HCT116 (cell line): ENCODE data around the gene ZNF749. TPM values are rescaled to one million over a fixed set of nuclear protein-coding genes. Genes with fewer than 3 reads are reported as not detected.

Experiments
- ATAC-seq: fragments of 200-7000 bp; cut with Tn5 transposase; 2 replicates; pipeline ENCODE4 v1.9.1; 2020; ENCODE audit warnings: mild to moderate bottlenecking, moderate library complexity
- BruUV-seq: library from RNA; stranded (reverse); fragments of 400-500 nt; replicated peaks from 2 replicates; lab custom pipeline; 2021; lab: Mats Ljungman, UMichigan
- CTCF ChIA-PET: fragments of 300-600 bp; sonication (Branson Sonifier 250); formaldehyde crosslinking; loops from one replicate; lab custom pipeline; 2021; ENCODE audit warnings: antibody characterized with exemption; lab: Charles Lee
- POLR2A ChIA-PET: fragments of 300-600, 350-600 bp; sonication (Branson Sonifier 250); formaldehyde crosslinking; loops from one replicate; lab custom pipeline; 2021; ENCODE audit warnings: antibody characterized with exemption; lab: Charles Lee
- RAD21 ChIA-PET, 2 experiments: fragments of 300-600 bp; sonication (Branson Sonifier 250); formaldehyde crosslinking; loops; one replicate each; lab custom pipeline; 2023; ENCODE audit warnings: low total read pairs in 2 of 2; ENCODE audit not compliant: uncharacterized antibody in 2 of 2, unreplicated experiment in 2 of 2, low non-redundant PET in 1 of 2; lab: Charles Lee
- DNase-seq: peaks from one replicate; pipeline ENCODE4 v3.0.0-alpha.2; 2010; ENCODE audit warnings: low read depth, low spot score
- H2AFZ ChIP-seq: fragments of 200-600 bp; shearing (Covaris generic), sonication (generic); 2 replicates; pipeline ENCODE4 v1.6.1; 2017; ENCODE audit warnings: low read depth, mixed run types, mixed read lengths, antibody characterized with exemption, low read length; ENCODE audit not compliant: poor library complexity, severe bottlenecking
- H3K27ac ChIP-seq: 2 replicates; pipeline ENCODE4 v1.5.1; 2012; ENCODE audit warnings: low read depth, low read length
- H3K27me3 ChIP-seq: fragments of 200-600 bp; sonication (generic); 2 replicates; pipeline ENCODE4 v1.6.1; 2016; ENCODE audit warnings: mixed run types, low read length, mixed read lengths; ENCODE audit not compliant: insufficient read depth
- H3K36me3 ChIP-seq, 2 experiments: fragments of 200-500 bp in 1 of 2; fragments of 200-600 bp in 1 of 2; sonication (Bioruptor generic) in 1 of 2; sonication (generic) in 1 of 2; 2 replicates each; pipeline versions ENCODE4 v1.5.1 to v1.6.1; 2014 to 2016; ENCODE audit warnings: low read length in 2 of 2, inconsistent platforms in 1 of 2, mixed read lengths in 1 of 2, mixed run types in 1 of 2; ENCODE audit not compliant: insufficient read depth in 2 of 2, control insufficient read depth in 1 of 2
- H3K4me1 ChIP-seq, 2 experiments: fragments of 200-600 bp in 1 of 2; sonication (generic) in 1 of 2; 2 replicates each; pipeline versions ENCODE4 v1.5.1 to v1.6.1; 2012 to 2017; ENCODE audit warnings: low read length in 2 of 2, inconsistent platforms in 1 of 2, mild to moderate bottlenecking in 1 of 2, mixed read lengths in 1 of 2, mixed run types in 1 of 2, moderate library complexity in 1 of 2; ENCODE audit not compliant: insufficient read depth in 2 of 2, control insufficient read depth in 1 of 2
- H3K4me2 ChIP-seq: fragments of 200-600 bp; sonication (generic); 2 replicates; pipeline ENCODE4 v1.6.1; 2017; ENCODE audit warnings: mixed run types, low read length, mixed read lengths
- H3K4me3 ChIP-seq, 2 experiments: fragments of 200-600 bp in 1 of 2; sonication (generic) in 1 of 2; replicated peaks in 1 of 2; 2 replicates each; pipeline ENCODE4 v1.5.1; 2011 to 2016; ENCODE audit warnings: low read length in 2 of 2, control low read depth in 1 of 2, low read depth in 1 of 2, mild to moderate bottlenecking in 1 of 2, mixed read lengths in 1 of 2, mixed run types in 1 of 2
- H3K79me2 ChIP-seq: fragments of 200-600 bp; sonication (generic); 2 replicates; pipeline ENCODE4 v1.6.1; 2017; ENCODE audit warnings: mild to moderate bottlenecking, mixed run types, low read length, moderate library complexity, mixed read lengths; ENCODE audit not compliant: insufficient read depth
- H3K9ac ChIP-seq: fragments of 200-600 bp; sonication (generic); 2 replicates; pipeline ENCODE4 v1.6.1; 2016; ENCODE audit warnings: low read length, mixed read lengths
- H3K9me2 ChIP-seq: fragments of 200-600 bp; sonication (generic), shearing (Covaris generic); 2 replicates; pipeline ENCODE4 v1.6.1; 2017; ENCODE audit warnings: mixed run types, mild to moderate bottlenecking, moderate library complexity; ENCODE audit not compliant: insufficient read depth
- H3K9me3 ChIP-seq, 2 experiments: fragments of 200-500 bp in 1 of 2; fragments of 200-600 bp in 1 of 2; sonication (Bioruptor generic) in 1 of 2; sonication (generic) in 1 of 2; 2 replicates each; pipeline ENCODE4 v1.6.1; 2014 to 2017; ENCODE audit warnings: low read length in 2 of 2, mixed read lengths in 2 of 2, inconsistent platforms in 1 of 2, low read depth in 1 of 2, mild to moderate bottlenecking in 1 of 2, mixed run types in 1 of 2, moderate library complexity in 1 of 2; ENCODE audit not compliant: control insufficient read depth in 1 of 2, insufficient read depth in 1 of 2
- H4K20me1 ChIP-seq: fragments of 200-600 bp; sonication (generic), shearing (Covaris generic); 2 replicates; pipeline ENCODE4 v1.6.1; 2017; ENCODE audit warnings: mixed run types, mild to moderate bottlenecking, moderate library complexity; ENCODE audit not compliant: insufficient read depth
- CBX3 ChIP-seq: IDR thresholded peaks from 2 replicates; pipeline ENCODE4 v1.6.1; 2012; ENCODE audit warnings: low read depth
- CEBPB ChIP-seq: IDR thresholded peaks from 2 replicates; pipeline ENCODE4 v1.6.1; 2012; ENCODE audit warnings: low read depth
- CTCF ChIP-seq, 3 experiments: fragments of 200-600 bp in 1 of 3; sonication (generic) in 1 of 3; IDR thresholded peaks in 2 of 3; conservative IDR thresholded peaks in 1 of 3; 2 replicates each; pipeline ENCODE4 v1.5.1; 2012 to 2017; ENCODE audit warnings: low read depth in 2 of 3, low read length in 2 of 3, antibody characterized with exemption in 1 of 3, borderline replicate concordance in 1 of 3, control low read depth in 1 of 3, mild to moderate bottlenecking in 1 of 3, mixed read lengths in 1 of 3, mixed run types in 1 of 3, moderate library complexity in 1 of 3; ENCODE audit not compliant: insufficient read depth in 1 of 3
- EGR1 ChIP-seq: IDR thresholded peaks from 2 replicates; pipeline ENCODE4 v1.6.1; 2012; ENCODE audit warnings: low read depth
- EZH2 ChIP-seq: fragments of 200-600 bp; sonication (generic); IDR thresholded peaks from 2 replicates; pipeline ENCODE4 v1.6.1; 2017; ENCODE audit warnings: antibody characterized with exemption, mixed run types
- EZH2phosphoT487 ChIP-seq: fragments of 200-600 bp; IDR thresholded peaks from 2 replicates; pipeline ENCODE4 v1.6.1; 2018; ENCODE audit warnings: antibody characterized with exemption, borderline replicate concordance
- FOSL1 ChIP-seq: IDR thresholded peaks from 2 replicates; pipeline ENCODE4 v1.6.1; 2012; ENCODE audit warnings: low read depth
- JUND ChIP-seq: IDR thresholded peaks from 2 replicates; pipeline ENCODE4 v1.6.1; 2012
- POLR2A ChIP-seq: IDR thresholded peaks from 2 replicates; pipeline ENCODE4 v1.7.0; 2011; ENCODE audit warnings: borderline replicate concordance; ENCODE audit not compliant: insufficient read depth, insufficient read length; ENCODE audit errors: extremely low read depth
- POLR2AphosphoS5 ChIP-seq: IDR thresholded peaks from 2 replicates; pipeline ENCODE4 v1.6.1; 2011; ENCODE audit warnings: mild to moderate bottlenecking, low read depth, low read length, moderate library complexity
- RAD21 ChIP-seq: IDR thresholded peaks from 2 replicates; pipeline ENCODE4 v1.6.1; 2012; ENCODE audit warnings: low read depth, mild to moderate bottlenecking
- SIN3A ChIP-seq: IDR thresholded peaks from 2 replicates; pipeline ENCODE4 v1.6.1; 2012; ENCODE audit warnings: low read depth
- SP1 ChIP-seq: IDR thresholded peaks from 2 replicates; pipeline ENCODE4 v1.6.1; 2012; ENCODE audit warnings: low read depth
- SRF ChIP-seq: IDR thresholded peaks from 2 replicates; pipeline ENCODE4 v1.6.1; 2012; ENCODE audit warnings: low read depth
- TCF7L2 ChIP-seq: IDR thresholded peaks from 2 replicates; pipeline ENCODE4 v1.7.0; 2011; ENCODE audit warnings: borderline replicate concordance, inconsistent platforms; ENCODE audit not compliant: insufficient read depth, insufficient read length; ENCODE audit errors: extremely low read depth
- YY1 ChIP-seq: IDR thresholded peaks from 2 replicates; pipeline ENCODE4 v1.6.1; 2011; ENCODE audit warnings: low read length, low read depth, moderate library complexity, mild to moderate bottlenecking; ENCODE audit not compliant: insufficient replicate concordance; ENCODE audit errors: extremely low read depth
- ZFX ChIP-seq: fragments of 450-650 bp; IDR thresholded peaks from 2 replicates; pipeline ENCODE4 v1.6.1; 2017
- ZNF274 ChIP-seq: fragments of 200-500 bp; sonication (Bioruptor generic); IDR thresholded peaks from 2 replicates; pipeline ENCODE4 v1.6.1; 2014; ENCODE audit warnings: mild to moderate bottlenecking, low read depth, low read length, inconsistent platforms
- intact Hi-C: fragments of 100-400 bp; cut with micrococcal nuclease; formaldehyde crosslinking; loops from 2 replicates; pipeline ENCODE4 v1.10.0; 2022
- total RNA-seq: library from RNA; stranded (reverse); gene quantifications from one replicate; pipeline ENCODE4 v1.2.1, GENCODE V29; 2021; ENCODE audit not compliant: unreplicated experiment
- TF ChIP-seq, protein P1 (sequence below): IDR thresholded peaks from 2 replicates; pipeline ENCODE4 v1.6.1; 2012
- TF ChIP-seq, protein P2 (sequence below): IDR thresholded peaks from 2 replicates; pipeline ENCODE4 v1.6.1; 2011; ENCODE audit warnings: mild to moderate bottlenecking, low read length, moderate library complexity; ENCODE audit not compliant: insufficient replicate concordance; ENCODE audit errors: extremely low read depth

The ZNF749 gene
- total RNA-seq, 1 experiment from 2014 or later: 18.0 TPM

- BruUV-seq: no TSS peak
- Histone ChIP-seq H3K4me2 (no peak overlapping the region), H3K27ac (no peak overlapping the region), H4K20me1 (no peaks in the 10 kb centered on the region), H3K79me2 (no peaks in the 10 kb centered on the region), H3K9ac (no peak overlapping the region), H3K36me3 (peaks cover 9 to 23% of the 10 kb centered on the region in 2 experiments; a peak in 3 of 4 replicates), H2AFZ (no peak overlapping the region), H3K9me2 (no peaks in the 10 kb centered on the region), H3K4me3 (no peak overlapping the region), H3K27me3 (no peaks in the 10 kb centered on the region), H3K9me3 (peaks cover 0 to 19% of the 10 kb centered on the region in 2 experiments; a peak in 2 of 4 replicates), H3K4me1 (no peaks in the 10 kb centered on the region)
- TF ChIP-seq POLR2A (no peak), SIN3A (no peak), YY1 (no peak), ZFX (no peak), CEBPB (no peak), SP1 (no peak), EZH2phosphoT487 (no peak), TCF7L2 (no peak), ZNF274 (no peak), CBX3 (no peak), JUND (no peak), POLR2AphosphoS5 (no peak), FOSL1 (no peak), RAD21 (no peak), CTCF (IDR thresholded peaks at IDR 0.05 in 2 of 3, conservative IDR thresholded peaks at IDR 0.05 in 1 of 3; ENCODE audit: borderline replicate concordance in 1 of 3, insufficient read depth in 1 of 3, low read depth in 2 of 3, low read length in 2 of 3) (no peak), EZH2 (no peak), EGR1 (no peak), SRF (no peak)
- TF ChIP-seq, protein P1, sequence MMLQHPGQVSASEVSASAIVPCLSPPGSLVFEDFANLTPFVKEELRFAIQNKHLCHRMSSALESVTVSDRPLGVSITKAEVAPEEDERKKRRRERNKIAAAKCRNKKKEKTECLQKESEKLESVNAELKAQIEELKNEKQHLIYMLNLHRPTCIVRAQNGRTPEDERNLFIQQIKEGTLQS: no peak
- TF ChIP-seq, protein P2, sequence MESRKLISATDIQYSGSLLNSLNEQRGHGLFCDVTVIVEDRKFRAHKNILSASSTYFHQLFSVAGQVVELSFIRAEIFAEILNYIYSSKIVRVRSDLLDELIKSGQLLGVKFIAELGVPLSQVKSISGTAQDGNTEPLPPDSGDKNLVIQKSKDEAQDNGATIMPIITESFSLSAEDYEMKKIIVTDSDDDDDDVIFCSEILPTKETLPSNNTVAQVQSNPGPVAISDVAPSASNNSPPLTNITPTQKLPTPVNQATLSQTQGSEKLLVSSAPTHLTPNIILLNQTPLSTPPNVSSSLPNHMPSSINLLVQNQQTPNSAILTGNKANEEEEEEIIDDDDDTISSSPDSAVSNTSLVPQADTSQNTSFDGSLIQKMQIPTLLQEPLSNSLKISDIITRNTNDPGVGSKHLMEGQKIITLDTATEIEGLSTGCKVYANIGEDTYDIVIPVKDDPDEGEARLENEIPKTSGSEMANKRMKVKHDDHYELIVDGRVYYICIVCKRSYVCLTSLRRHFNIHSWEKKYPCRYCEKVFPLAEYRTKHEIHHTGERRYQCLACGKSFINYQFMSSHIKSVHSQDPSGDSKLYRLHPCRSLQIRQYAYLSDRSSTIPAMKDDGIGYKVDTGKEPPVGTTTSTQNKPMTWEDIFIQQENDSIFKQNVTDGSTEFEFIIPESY: no peak
- CTCF ChIA-PET: no interaction called here
- ATAC-seq (no peak), DNase-seq (no peak)
- POLR2A ChIA-PET: no interaction called here
- RAD21 ChIA-PET: no interaction called here
- intact Hi-C loops: no loop called here
Measured at GRCh38 chr19:57419439-57419838, 15.7 kb upstream of the ZNF749 start.
